ENCODE measurements around the gene PRKD2.

DNA sequence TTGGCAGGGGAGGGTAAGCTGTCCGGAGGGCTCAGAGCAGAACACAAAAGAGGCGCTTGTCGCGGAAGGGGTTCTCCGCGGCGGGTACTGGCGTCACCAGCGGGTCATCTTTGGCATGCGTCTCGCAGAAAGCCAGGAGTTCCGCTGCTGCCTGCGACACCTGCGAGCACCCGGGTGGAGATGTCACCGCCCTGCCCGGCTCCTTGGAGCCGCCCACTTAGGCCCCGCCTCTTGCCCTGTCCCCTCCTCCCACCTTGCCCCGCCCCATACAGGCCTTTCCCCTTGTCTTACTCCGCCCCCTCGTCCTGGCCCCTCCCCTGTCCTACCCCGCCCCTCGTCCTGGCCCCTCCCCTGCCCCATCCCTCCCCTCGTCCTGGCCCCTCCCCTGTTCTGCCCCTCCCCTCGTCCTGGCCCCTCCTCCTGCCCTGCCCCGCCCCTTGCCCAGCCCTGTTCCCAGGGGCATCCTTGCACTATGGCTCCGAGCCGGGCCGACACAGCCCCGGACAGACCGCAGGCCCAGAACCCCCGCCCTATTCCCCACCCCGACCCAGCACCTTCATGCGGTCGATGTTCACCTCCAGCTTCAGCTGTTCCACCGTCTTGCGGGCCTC, 82.8 kb downstream of the PRKD2 start:
- TF ChIP-seq, protein P1, sequence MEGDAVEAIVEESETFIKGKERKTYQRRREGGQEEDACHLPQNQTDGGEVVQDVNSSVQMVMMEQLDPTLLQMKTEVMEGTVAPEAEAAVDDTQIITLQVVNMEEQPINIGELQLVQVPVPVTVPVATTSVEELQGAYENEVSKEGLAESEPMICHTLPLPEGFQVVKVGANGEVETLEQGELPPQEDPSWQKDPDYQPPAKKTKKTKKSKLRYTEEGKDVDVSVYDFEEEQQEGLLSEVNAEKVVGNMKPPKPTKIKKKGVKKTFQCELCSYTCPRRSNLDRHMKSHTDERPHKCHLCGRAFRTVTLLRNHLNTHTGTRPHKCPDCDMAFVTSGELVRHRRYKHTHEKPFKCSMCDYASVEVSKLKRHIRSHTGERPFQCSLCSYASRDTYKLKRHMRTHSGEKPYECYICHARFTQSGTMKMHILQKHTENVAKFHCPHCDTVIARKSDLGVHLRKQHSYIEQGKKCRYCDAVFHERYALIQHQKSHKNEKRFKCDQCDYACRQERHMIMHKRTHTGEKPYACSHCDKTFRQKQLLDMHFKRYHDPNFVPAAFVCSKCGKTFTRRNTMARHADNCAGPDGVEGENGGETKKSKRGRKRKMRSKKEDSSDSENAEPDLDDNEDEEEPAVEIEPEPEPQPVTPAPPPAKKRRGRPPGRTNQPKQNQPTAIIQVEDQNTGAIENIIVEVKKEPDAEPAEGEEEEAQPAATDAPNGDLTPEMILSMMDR (IDR thresholded peaks at IDR 0.05), result no peak
- TF ChIP-seq POLR2A (IDR thresholded peaks at IDR 0.05), result no peak
